ENCODE results near the gene MAMDC2. TPM values are rescaled to one million over a fixed set of nuclear protein-coding genes. Genes with fewer than 3 reads are reported as not detected.
A peak's percentile ranks its signal among the peaks of the same experiment; 100 is the strongest.

The MAMDC2 gene
- polyA plus RNA-seq, 2 of the 4 experiments (the other 2 are of a cell fraction) = 0.30 to 0.34 TPM

DNA sequence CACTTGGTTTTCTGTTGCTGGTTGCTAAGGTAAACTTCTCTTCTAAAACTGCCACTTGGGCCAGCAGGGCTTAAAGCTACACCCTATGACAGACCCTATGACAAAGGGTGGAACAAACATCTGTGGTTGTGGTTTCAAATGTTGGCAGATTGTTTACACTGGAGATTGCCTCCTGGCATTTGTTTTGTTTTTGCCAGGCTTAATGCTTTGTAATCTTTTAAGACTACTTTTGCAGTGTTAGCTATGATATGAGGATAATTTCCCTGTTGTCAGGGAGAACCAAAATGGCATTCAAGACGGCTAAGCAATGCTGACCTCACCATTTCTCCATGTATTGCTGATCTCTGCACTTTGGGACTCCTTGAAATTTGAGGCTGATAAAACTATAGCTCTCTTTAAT lies 50.3 kb downstream of the MAMDC2 start:
- POLR2A ChIA-PET = no interaction called here
- no peak for DNase-seq (ENCODE audit: low read depth in 1 of 2, low spot score in 1 of 2)

DNA sequence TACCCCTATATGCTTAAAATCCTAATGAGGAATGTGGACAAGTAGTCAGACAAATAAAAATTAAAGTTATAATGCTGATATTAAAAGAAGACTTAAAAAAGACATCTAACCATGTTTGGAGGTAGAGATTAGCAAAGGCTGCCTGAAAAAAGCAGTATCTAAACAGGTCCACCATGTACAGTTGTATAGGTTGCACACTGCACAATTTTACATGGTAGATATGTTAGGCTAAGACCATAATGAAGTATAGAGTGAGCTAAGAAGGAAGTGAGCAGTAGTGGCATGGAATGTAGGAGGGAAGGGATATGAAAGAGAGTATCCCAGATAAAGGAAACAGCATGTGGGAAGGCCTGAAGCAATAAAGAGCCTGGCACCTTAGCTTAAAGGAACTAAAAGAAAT lies 51.1 kb downstream of the MAMDC2 start:
- H3K27ac ChIP-seq = no peak overlapping the region
- ChIA-PET POLR2A (no interaction called here), CTCF (interaction anchor here (2.5 kb wide), 1 partner anchor 124 kb away, joined by 5 read pairs; no protein-coding TSS in a partner anchor)
- H3K4me3 ChIP-seq = no peak overlapping the region
- ATAC-seq (no peak), FAIRE-seq (no peak), DNase-seq (ENCODE audit: low read depth in 1 of 2, low spot score in 1 of 2) (no peak)
- H3K9me3 ChIP-seq = no peaks in the 10 kb centered on the region
- no peaks in the 10 kb centered on the region for H3K4me1 ChIP-seq
- TF ChIP-seq EP300 (IDR thresholded peaks at IDR 0.05) (no peak), POLR2A (IDR thresholded peaks at IDR 0.05; ENCODE audit: low read length) (no peak), RARB (CRISPR knock-in tag; IDR thresholded peaks at IDR 0.05) (no peak), ZC3H11A (IDR thresholded peaks at IDR 0.05) (no peak), POLR2AphosphoS2 (conservative IDR thresholded peaks at IDR 0.05; ENCODE audit: low read length) (no peak), BHLHE40 (IDR thresholded peaks at IDR 0.05; ENCODE audit: low read depth, low read length) (no peak), KDM5A (IDR thresholded peaks at IDR 0.05) (no peak), ZNF302 (CRISPR knock-in tag; IDR thresholded peaks at IDR 0.05) (no peak), RNF2 (IDR thresholded peaks at IDR 0.05; ENCODE audit: borderline replicate concordance, low read depth) (no peak), PHF8 (IDR thresholded peaks at IDR 0.05; ENCODE audit: borderline replicate concordance, low read depth) (no peak), HOXA7 (CRISPR knock-in tag; IDR thresholded peaks at IDR 0.05) (no peak), SMC3 (IDR thresholded peaks at IDR 0.05) (no peak), SREBF2 (IDR thresholded peaks at IDR 0.05) (no peak), JUN (IDR thresholded peaks at IDR 0.05) (no peak)
- TF ChIP-seq, protein P1, sequence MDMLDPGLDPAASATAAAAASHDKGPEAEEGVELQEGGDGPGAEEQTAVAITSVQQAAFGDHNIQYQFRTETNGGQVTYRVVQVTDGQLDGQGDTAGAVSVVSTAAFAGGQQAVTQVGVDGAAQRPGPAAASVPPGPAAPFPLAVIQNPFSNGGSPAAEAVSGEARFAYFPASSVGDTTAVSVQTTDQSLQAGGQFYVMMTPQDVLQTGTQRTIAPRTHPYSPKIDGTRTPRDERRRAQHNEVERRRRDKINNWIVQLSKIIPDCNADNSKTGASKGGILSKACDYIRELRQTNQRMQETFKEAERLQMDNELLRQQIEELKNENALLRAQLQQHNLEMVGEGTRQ (IDR thresholded peaks at IDR 0.05) = no peak
- TF ChIP-seq, protein P2, sequence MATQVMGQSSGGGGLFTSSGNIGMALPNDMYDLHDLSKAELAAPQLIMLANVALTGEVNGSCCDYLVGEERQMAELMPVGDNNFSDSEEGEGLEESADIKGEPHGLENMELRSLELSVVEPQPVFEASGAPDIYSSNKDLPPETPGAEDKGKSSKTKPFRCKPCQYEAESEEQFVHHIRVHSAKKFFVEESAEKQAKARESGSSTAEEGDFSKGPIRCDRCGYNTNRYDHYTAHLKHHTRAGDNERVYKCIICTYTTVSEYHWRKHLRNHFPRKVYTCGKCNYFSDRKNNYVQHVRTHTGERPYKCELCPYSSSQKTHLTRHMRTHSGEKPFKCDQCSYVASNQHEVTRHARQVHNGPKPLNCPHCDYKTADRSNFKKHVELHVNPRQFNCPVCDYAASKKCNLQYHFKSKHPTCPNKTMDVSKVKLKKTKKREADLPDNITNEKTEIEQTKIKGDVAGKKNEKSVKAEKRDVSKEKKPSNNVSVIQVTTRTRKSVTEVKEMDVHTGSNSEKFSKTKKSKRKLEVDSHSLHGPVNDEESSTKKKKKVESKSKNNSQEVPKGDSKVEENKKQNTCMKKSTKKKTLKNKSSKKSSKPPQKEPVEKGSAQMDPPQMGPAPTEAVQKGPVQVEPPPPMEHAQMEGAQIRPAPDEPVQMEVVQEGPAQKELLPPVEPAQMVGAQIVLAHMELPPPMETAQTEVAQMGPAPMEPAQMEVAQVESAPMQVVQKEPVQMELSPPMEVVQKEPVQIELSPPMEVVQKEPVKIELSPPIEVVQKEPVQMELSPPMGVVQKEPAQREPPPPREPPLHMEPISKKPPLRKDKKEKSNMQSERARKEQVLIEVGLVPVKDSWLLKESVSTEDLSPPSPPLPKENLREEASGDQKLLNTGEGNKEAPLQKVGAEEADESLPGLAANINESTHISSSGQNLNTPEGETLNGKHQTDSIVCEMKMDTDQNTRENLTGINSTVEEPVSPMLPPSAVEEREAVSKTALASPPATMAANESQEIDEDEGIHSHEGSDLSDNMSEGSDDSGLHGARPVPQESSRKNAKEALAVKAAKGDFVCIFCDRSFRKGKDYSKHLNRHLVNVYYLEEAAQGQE (IDR thresholded peaks at IDR 0.05) = no peak
- TF ChIP-seq, protein P3, sequence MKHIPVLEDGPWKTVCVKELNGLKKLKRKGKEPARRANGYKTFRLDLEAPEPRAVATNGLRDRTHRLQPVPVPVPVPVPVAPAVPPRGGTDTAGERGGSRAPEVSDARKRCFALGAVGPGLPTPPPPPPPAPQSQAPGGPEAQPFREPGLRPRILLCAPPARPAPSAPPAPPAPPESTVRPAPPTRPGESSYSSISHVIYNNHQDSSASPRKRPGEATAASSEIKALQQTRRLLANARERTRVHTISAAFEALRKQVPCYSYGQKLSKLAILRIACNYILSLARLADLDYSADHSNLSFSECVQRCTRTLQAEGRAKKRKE (CRISPR knock-in tag; IDR thresholded peaks at IDR 0.05; ENCODE audit: low read depth) = no peak
- TF ChIP-seq, protein P4, sequence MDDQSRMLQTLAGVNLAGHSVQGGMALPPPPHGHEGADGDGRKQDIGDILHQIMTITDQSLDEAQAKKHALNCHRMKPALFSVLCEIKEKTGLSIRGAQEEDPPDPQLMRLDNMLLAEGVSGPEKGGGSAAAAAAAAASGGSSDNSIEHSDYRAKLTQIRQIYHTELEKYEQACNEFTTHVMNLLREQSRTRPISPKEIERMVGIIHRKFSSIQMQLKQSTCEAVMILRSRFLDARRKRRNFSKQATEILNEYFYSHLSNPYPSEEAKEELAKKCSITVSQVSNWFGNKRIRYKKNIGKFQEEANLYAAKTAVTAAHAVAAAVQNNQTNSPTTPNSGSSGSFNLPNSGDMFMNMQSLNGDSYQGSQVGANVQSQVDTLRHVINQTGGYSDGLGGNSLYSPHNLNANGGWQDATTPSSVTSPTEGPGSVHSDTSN (IDR thresholded peaks at IDR 0.05) = no peak
- H3K4me2 ChIP-seq = no peak overlapping the region

More for the DNA sequence above, 50.3 kb downstream of the MAMDC2 start:
- Histone ChIP-seq H3K9me3 (no peaks in the 10 kb centered on the region), H3K4me2 (no peak overlapping the region), H3K4me3 (no peak overlapping the region), H3K27ac (no peak overlapping the region), H3K4me1 (no peaks in the 10 kb centered on the region)
- no peak for FAIRE-seq
- peak; percentile 55 for TF ChIP-seq MAFK (IDR thresholded peaks at IDR 0.05; ENCODE audit: partially characterized antibody)
- no peak for TF ChIP-seq CBX2 (IDR thresholded peaks at IDR 0.05; ENCODE audit: borderline replicate concordance, low read depth)
- TF ChIP-seq ZC3H11A (IDR thresholded peaks at IDR 0.05) = no peak
- no peak for TF ChIP-seq JUNB (IDR thresholded peaks at IDR 0.05)
- CTCF ChIA-PET = interaction anchor here (0.9 kb wide), 1 partner anchor 17 kb away, joined by 3 read pairs; no protein-coding TSS in a partner anchor
- 27% methylated on average over 1 of the region's 1 CpG for WGBS (ENCODE audit: missing lambda C conversion rate)
- no peak for ATAC-seq
